OCI-LY1 (cell line): ENCODE measurements around the gene NRP1.

ENCODE experiments used
- H2AFZ ChIP-seq: fragments of 200-600 bp; sonication (generic), shearing (Covaris generic); 2 replicates; pipeline ENCODE4 v1.6.0; 2014; ENCODE audit warnings: antibody characterized with exemption, mild to moderate bottlenecking, low read length
- H3F3A ChIP-seq: fragments of 200-600 bp; sonication (generic), shearing (Covaris generic); 2 replicates; pipeline ENCODE4 v1.6.0; 2014; ENCODE audit warnings: mild to moderate bottlenecking, antibody characterized with exemption, low read length, moderate library complexity; ENCODE audit not compliant: insufficient read depth
- H3K27ac ChIP-seq: fragments of 200-600 bp; sonication (generic); 2 replicates; pipeline ENCODE4 v1.5.1; 2014; ENCODE audit warnings: low read length, mixed run types, mild to moderate bottlenecking, low read depth; ENCODE audit not compliant: poor library complexity, severe bottlenecking
- H3K27me3 ChIP-seq: fragments of 200-600 bp; sonication (generic); 2 replicates; pipeline ENCODE4 v1.6.0; 2014; ENCODE audit warnings: antibody characterized with exemption, mild to moderate bottlenecking, low read length, moderate library complexity; ENCODE audit not compliant: insufficient read depth
- H3K36me3 ChIP-seq: fragments of 200-600 bp; sonication (generic); 2 replicates; pipeline ENCODE4 v1.6.1; 2014; ENCODE audit warnings: mild to moderate bottlenecking, antibody characterized with exemption, low read length, moderate library complexity, mixed read lengths; ENCODE audit not compliant: insufficient read depth
- H3K4me1 ChIP-seq: fragments of 200-600 bp; sonication (generic); 2 replicates; pipeline ENCODE4 v1.5.1; 2014; ENCODE audit warnings: mild to moderate bottlenecking, low read length, moderate library complexity; ENCODE audit not compliant: insufficient read depth, severe bottlenecking
- H3K4me2 ChIP-seq: fragments of 200-600 bp; sonication (generic), shearing (Covaris generic); 2 replicates; pipeline ENCODE4 v1.6.1; 2014; ENCODE audit warnings: low read length
- H3K4me3 ChIP-seq: fragments of 200-600 bp; sonication (generic); 2 replicates; pipeline ENCODE4 v1.5.1; 2014; ENCODE audit warnings: low read length, low read depth, mild to moderate bottlenecking, mixed read lengths; ENCODE audit not compliant: poor library complexity, severe bottlenecking
- H3K79me2 ChIP-seq: fragments of 200-600 bp; shearing (Covaris generic); 2 replicates; pipeline ENCODE4 v1.6.1; 2016; ENCODE audit warnings: mixed run types, low read length, mixed read lengths; ENCODE audit not compliant: insufficient read depth
- H3K9ac ChIP-seq: fragments of 200-600 bp; sonication (generic), shearing (Covaris generic); 2 replicates; pipeline ENCODE4 v1.6.1; 2014; ENCODE audit warnings: mild to moderate bottlenecking, low read length, mixed read lengths
- H3K9me2 ChIP-seq: fragments of 200-600 bp; sonication (generic), shearing (Covaris generic); 2 replicates; pipeline ENCODE4 v1.6.1; 2014; ENCODE audit warnings: low read depth, mild to moderate bottlenecking, low read length, mixed read lengths
- H3K9me3 ChIP-seq: fragments of 200-600 bp; shearing (Covaris generic); 2 replicates; pipeline ENCODE4 v1.6.1; 2014; ENCODE audit warnings: low read length, mixed read lengths
- H4K20me1 ChIP-seq: fragments of 200-600 bp; sonication (generic), shearing (Covaris generic); 2 replicates; pipeline ENCODE4 v1.6.0; 2016; ENCODE audit warnings: mild to moderate bottlenecking, low read length; ENCODE audit not compliant: insufficient read depth
- EZH2 ChIP-seq: fragments of 200-600 bp; sonication (generic), shearing (Covaris generic); IDR thresholded peaks from 2 replicates; pipeline ENCODE4 v1.8.0; 2017; ENCODE audit warnings: borderline replicate concordance, mixed run types, mild to moderate bottlenecking, antibody characterized with exemption, low read length, moderate library complexity, mixed read lengths
- TF ChIP-seq, protein P1 (sequence below): fragments of 200-600 bp; sonication (generic), shearing (Covaris generic); IDR thresholded peaks from 2 replicates; pipeline ENCODE4 v1.5.1; 2017; ENCODE audit warnings: mild to moderate bottlenecking, antibody characterized with exemption, low read length, moderate library complexity, mixed read lengths

The NRP1 gene

DNA sequence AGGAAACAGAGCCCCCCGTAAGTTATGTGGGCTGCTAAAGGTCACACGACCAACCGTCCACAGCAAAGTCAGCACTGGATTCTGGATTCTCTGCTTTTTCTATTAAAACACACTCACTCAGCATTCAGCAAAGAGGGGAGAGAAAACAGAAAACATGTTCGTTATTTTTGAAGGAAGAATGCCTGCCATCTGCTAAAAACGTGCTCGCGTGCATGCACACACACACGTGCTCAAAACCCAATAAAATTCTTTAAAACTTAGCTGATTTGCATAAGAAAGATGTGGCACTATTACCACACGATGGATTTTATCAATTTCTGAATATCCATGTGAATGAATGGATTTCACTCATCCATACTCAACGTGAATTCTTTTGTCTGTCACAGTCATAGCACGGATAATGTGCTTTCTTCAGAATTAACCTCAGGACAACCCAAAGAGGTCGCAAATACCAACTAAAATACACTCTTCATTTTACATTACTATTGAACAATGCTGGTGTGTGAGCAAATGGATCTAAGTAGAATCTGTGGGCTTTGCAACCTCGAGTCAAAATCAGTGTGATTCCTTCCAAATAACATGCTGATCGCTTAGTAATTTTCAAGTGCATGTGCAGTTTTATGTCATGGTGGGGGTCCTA lies 40.8 kb downstream of the NRP1 start:
- no peak overlapping the region for H3K9ac ChIP-seq
- H3K4me2 ChIP-seq = no peak overlapping the region
- no peaks in the 10 kb centered on the region for H3K4me1 ChIP-seq
- TF ChIP-seq EZH2 = no peak
- TF ChIP-seq, protein P1, sequence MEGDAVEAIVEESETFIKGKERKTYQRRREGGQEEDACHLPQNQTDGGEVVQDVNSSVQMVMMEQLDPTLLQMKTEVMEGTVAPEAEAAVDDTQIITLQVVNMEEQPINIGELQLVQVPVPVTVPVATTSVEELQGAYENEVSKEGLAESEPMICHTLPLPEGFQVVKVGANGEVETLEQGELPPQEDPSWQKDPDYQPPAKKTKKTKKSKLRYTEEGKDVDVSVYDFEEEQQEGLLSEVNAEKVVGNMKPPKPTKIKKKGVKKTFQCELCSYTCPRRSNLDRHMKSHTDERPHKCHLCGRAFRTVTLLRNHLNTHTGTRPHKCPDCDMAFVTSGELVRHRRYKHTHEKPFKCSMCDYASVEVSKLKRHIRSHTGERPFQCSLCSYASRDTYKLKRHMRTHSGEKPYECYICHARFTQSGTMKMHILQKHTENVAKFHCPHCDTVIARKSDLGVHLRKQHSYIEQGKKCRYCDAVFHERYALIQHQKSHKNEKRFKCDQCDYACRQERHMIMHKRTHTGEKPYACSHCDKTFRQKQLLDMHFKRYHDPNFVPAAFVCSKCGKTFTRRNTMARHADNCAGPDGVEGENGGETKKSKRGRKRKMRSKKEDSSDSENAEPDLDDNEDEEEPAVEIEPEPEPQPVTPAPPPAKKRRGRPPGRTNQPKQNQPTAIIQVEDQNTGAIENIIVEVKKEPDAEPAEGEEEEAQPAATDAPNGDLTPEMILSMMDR = no peak
- no peak overlapping the region for H3K27ac ChIP-seq
- H4K20me1 ChIP-seq = no peaks in the 10 kb centered on the region
- H3K27me3 ChIP-seq = no peaks in the 10 kb centered on the region
- no peaks in the 10 kb centered on the region for H3K9me3 ChIP-seq
- H3K36me3 ChIP-seq = no peaks in the 10 kb centered on the region
- H3K9me2 ChIP-seq = no peaks in the 10 kb centered on the region
- no peak overlapping the region for H2AFZ ChIP-seq
- no peaks in the 10 kb centered on the region for H3F3A ChIP-seq
- H3K4me3 ChIP-seq = no peak overlapping the region
- no peaks in the 10 kb centered on the region for H3K79me2 ChIP-seq

DNA sequence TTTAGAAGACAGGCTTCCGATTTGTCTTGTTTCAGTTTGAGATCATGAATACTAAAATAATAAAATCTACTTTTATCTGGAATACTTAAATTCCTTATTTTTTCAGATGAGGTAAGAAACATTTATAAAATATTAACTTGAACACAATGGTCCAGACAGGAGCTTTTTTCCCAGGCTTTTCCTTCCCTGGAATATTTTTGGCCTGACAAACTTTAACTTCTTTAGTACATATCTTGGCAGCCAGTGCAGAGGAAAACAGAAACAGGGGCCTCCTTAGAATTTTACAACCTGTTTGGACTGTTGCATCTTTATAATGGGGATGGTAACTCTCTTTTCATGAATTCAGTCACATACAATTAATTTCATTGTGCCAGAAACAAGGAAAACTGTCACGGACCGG lies 41.4 kb downstream of the NRP1 start:
- no peak overlapping the region for H2AFZ ChIP-seq
- no peaks in the 10 kb centered on the region for H3K36me3 ChIP-seq
- H3K9me3 ChIP-seq = no peaks in the 10 kb centered on the region
- TF ChIP-seq, protein P1 = no peak
- no peak for TF ChIP-seq EZH2
- H3K27ac ChIP-seq = no peak overlapping the region
- H4K20me1 ChIP-seq = no peaks in the 10 kb centered on the region
- no peaks in the 10 kb centered on the region for H3K4me1 ChIP-seq
- no peaks in the 10 kb centered on the region for H3K9me2 ChIP-seq
- H3K4me2 ChIP-seq = no peak overlapping the region
- no peak overlapping the region for H3K9ac ChIP-seq
- H3K79me2 ChIP-seq = no peaks in the 10 kb centered on the region
- H3K27me3 ChIP-seq = no peaks in the 10 kb centered on the region
- H3F3A ChIP-seq = no peaks in the 10 kb centered on the region
- no peak overlapping the region for H3K4me3 ChIP-seq

DNA sequence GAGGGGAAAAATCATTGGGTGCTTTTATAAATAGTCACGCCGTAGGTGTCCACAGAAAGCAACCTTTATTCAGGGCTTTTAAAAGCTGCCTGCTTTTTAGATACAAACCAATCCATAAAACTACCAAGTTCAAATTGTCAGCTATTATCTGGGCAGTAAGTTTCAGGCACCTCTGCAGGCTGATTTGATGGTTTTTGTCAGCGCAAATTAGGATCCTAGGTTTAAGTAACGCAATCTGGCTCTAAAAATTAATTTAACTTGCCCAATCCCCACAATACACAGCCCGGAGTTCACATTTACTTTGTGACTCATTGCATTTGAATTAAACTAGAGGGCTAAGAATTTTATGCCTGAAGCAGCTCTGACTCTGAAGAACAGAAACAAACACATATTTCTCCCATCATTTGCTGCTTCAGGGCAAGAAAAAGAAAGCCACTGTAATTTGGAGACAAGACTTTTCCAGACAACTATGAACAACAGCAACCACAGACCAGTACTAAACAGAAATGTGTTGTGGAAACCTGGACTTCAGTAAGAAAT lies 43.3 kb downstream of the NRP1 start:
- Histone ChIP-seq H3K4me2 (no peak overlapping the region), H3K27me3 (no peaks in the 10 kb centered on the region), H3K9me2 (no peaks in the 10 kb centered on the region), H3K36me3 (no peaks in the 10 kb centered on the region), H3K4me3 (no peak overlapping the region), H3K4me1 (no peaks in the 10 kb centered on the region), H3K9me3 (no peaks in the 10 kb centered on the region), H4K20me1 (no peaks in the 10 kb centered on the region), H3K27ac (no peak overlapping the region), H2AFZ (no peak overlapping the region), H3K9ac (no peak overlapping the region), H3F3A (no peaks in the 10 kb centered on the region), H3K79me2 (no peaks in the 10 kb centered on the region)
- TF ChIP-seq, protein P1 = no peak
- no peak for TF ChIP-seq EZH2
